Neuronal stem cell (in vitro differentiated cells): ENCODE measurements around the gene GRWD1.
A peak's percentile ranks its signal among the peaks of the same experiment; 100 is the strongest.

Experiments
- DNase-seq: peaks from one replicate; pipeline ENCODE4 v3.0.0-alpha.2; 2013; ENCODE audit warnings: low spot score
- H2AFZ ChIP-seq: one replicate; pipeline ENCODE4 v1.6.1; 2013; ENCODE audit warnings: mild to moderate bottlenecking, low read length, inconsistent platforms
- H2AK5ac ChIP-seq: 2 replicates; pipeline ENCODE4 v1.6.1; 2013; ENCODE audit warnings: low read depth, mild to moderate bottlenecking, inconsistent platforms, low read length, moderate library complexity, mixed read lengths
- H2BK120ac ChIP-seq: 2 replicates; pipeline ENCODE4 v1.6.1; 2013; ENCODE audit warnings: low read depth, mild to moderate bottlenecking, inconsistent platforms, low read length, moderate library complexity, mixed read lengths
- H2BK12ac ChIP-seq: one replicate; pipeline ENCODE4 v1.6.1; 2013; ENCODE audit warnings: low read length, inconsistent platforms
- H2BK15ac ChIP-seq: 2 replicates; pipeline ENCODE4 v1.6.1; 2013; ENCODE audit warnings: mild to moderate bottlenecking, low read length, inconsistent platforms, mixed read lengths
- H2BK5ac ChIP-seq: one replicate; pipeline ENCODE4 v1.6.1; 2013; ENCODE audit warnings: inconsistent platforms, mild to moderate bottlenecking, low read length, moderate library complexity
- H3K14ac ChIP-seq: one replicate; pipeline ENCODE4 v1.6.1; 2013; ENCODE audit warnings: low read length, inconsistent platforms
- H3K18ac ChIP-seq: 2 replicates; pipeline ENCODE4 v1.6.1; 2013; ENCODE audit warnings: low read length, inconsistent platforms
- H3K23ac ChIP-seq: 2 replicates; pipeline ENCODE4 v1.6.1; 2013; ENCODE audit warnings: low read depth, mild to moderate bottlenecking, mixed read lengths, low read length, inconsistent platforms; ENCODE audit not compliant: poor library complexity
- H3K27ac ChIP-seq: replicated peaks from 3 replicates; pipeline ENCODE4 v1.5.1; 2013; ENCODE audit warnings: low read length, inconsistent platforms
- H3K27me3 ChIP-seq, 3 experiments: 2 replicates each; pipeline ENCODE4 v1.6.1; 2013; ENCODE audit warnings: low read length in 3 of 3, mild to moderate bottlenecking in 2 of 3, inconsistent platforms in 1 of 3, low read depth in 1 of 3, mixed read lengths in 1 of 3, moderate library complexity in 1 of 3; ENCODE audit not compliant: control insufficient read depth in 3 of 3, insufficient read depth in 3 of 3
- H3K36me3 ChIP-seq, 2 donors: replicated peaks in 1 of 2; 2 replicates each; pipeline ENCODE4 v1.6.1; 2013; ENCODE audit warnings: low read length in 2 of 2; ENCODE audit not compliant: control insufficient read depth in 2 of 2, insufficient read depth in 2 of 2
- H3K4ac ChIP-seq: 2 replicates; pipeline ENCODE4 v1.6.1; 2013; ENCODE audit warnings: inconsistent platforms, mild to moderate bottlenecking, low read length, moderate library complexity
- H3K4me1 ChIP-seq, 2 donors: 1 replicate in 1 of 2; 2 replicates in 1 of 2; pipeline ENCODE4 v1.6.1; 2013; ENCODE audit warnings: low read length in 2 of 2, low read depth in 1 of 2; ENCODE audit not compliant: control insufficient read depth in 2 of 2, insufficient read depth in 1 of 2
- H3K4me2 ChIP-seq: one replicate; pipeline ENCODE4 v1.6.1; 2013; ENCODE audit warnings: mild to moderate bottlenecking, low read length, inconsistent platforms; ENCODE audit not compliant: insufficient read depth, poor library complexity, severe bottlenecking
- H3K4me3 ChIP-seq, 2 donors: 2 replicates each; pipeline ENCODE4 v1.5.1; 2013; ENCODE audit warnings: low read length in 2 of 2, mild to moderate bottlenecking in 2 of 2, inconsistent platforms in 1 of 2, moderate library complexity in 1 of 2
- H3K79me1 ChIP-seq: one replicate; pipeline ENCODE4 v1.6.1; 2013; ENCODE audit warnings: low read depth, mild to moderate bottlenecking, inconsistent platforms, low read length, moderate library complexity
- H3K9ac ChIP-seq: one replicate; pipeline ENCODE4 v1.6.1; 2013; ENCODE audit warnings: mild to moderate bottlenecking, low read depth, low read length, inconsistent platforms; ENCODE audit not compliant: poor library complexity
- H3K9me3 ChIP-seq, 2 donors: replicated peaks in 1 of 2; 2 replicates each; pipeline versions ENCODE3 to v1.6.1; 2013; ENCODE audit warnings: low read length in 2 of 2, mild to moderate bottlenecking in 2 of 2, inconsistent platforms in 1 of 2, low read depth in 1 of 2, mixed read lengths in 1 of 2, moderate library complexity in 1 of 2; ENCODE audit not compliant: control insufficient read depth in 2 of 2, insufficient read depth in 1 of 2
- H4K8ac ChIP-seq: one replicate; pipeline ENCODE4 v1.6.1; 2013; ENCODE audit warnings: low read depth, mild to moderate bottlenecking, inconsistent platforms, low read length, moderate library complexity
- H4K91ac ChIP-seq: one replicate; pipeline ENCODE4 v1.6.1; 2013; ENCODE audit warnings: low read length, low read depth, mild to moderate bottlenecking, inconsistent platforms; ENCODE audit not compliant: poor library complexity
- WGBS, 2 donors: extraction: QIAGEN DNeasy Blood & Tissue Kit; methylation state at CpG; one replicate each; pipeline ENCODE4 v1.1.7; 2013; ENCODE audit warnings: missing lambda C conversion rate in 2 of 2, mixed read lengths in 1 of 2; ENCODE audit not compliant: insufficient read length in 2 of 2, insufficient replicate concordance in 1 of 2; ENCODE audit errors: extremely low coverage in 2 of 2; 5-methylcytosine and 5-hydroxymethylcytosine counted together

Gene GRWD1

GRCh38 chr19:48496959-48497727, 51.4 kb downstream of the GRWD1 start:
- Histone ChIP-seq H3K18ac (no peak overlapping the region), H2AK5ac (no peak overlapping the region), H3K4me2 (no peak overlapping the region), H3K36me3 (no peaks in the 10 kb centered on the region), H3K79me1 (no peaks in the 10 kb centered on the region), H3K27ac (no peak overlapping the region), H3K4me3 (no peak overlapping the region), H3K4me1 (peaks cover 2 to 19% of the 10 kb centered on the region in 2 donors), H4K91ac (no peak overlapping the region), H3K9ac (no peak overlapping the region), H3K27me3 (peaks cover 0 to 50% (median 11%) of the 10 kb centered on the region in 3 experiments), H3K4ac (no peak overlapping the region), H3K14ac (no peak overlapping the region), H2BK15ac (no peak overlapping the region), H3K9me3 (peaks cover 0 to 1% of the 10 kb centered on the region in 2 donors), H2AFZ (no peak overlapping the region), H2BK12ac (no peak overlapping the region), H2BK120ac (no peak overlapping the region), H2BK5ac (no peak overlapping the region), H3K23ac (peak overlapping the region; percentile 11), H4K8ac (no peak overlapping the region)
- DNase-seq = no peak
- WGBS, 2 donors = no CpG with 5 or more reads among the region's 45 CpGs

GRCh38 chr19:48497728-48498594, 52.2 kb downstream of the GRWD1 start:
- H3K18ac ChIP-seq = peak overlapping the region; percentile 80
- no peaks in the 10 kb centered on the region for H3K79me1 ChIP-seq
- H3K4me1 ChIP-seq = peaks cover 2 to 18% of the 10 kb centered on the region in 2 donors
- peaks cover 0 to 49% (median 11%) of the 10 kb centered on the region in 3 experiments for H3K27me3 ChIP-seq
- peaks cover 0 to 1% of the 10 kb centered on the region in 2 donors for H3K9me3 ChIP-seq
- no peak overlapping the region for H2BK12ac ChIP-seq
- WGBS, 2 donors = no CpG with 5 or more reads among the region's 46 CpGs
- no peak for DNase-seq
- no peak overlapping the region for H3K4me3 ChIP-seq
- H3K4me2 ChIP-seq = peak overlapping the region; percentile 11
- H2AK5ac ChIP-seq = peak overlapping the region; percentile 18
- no peaks in the 10 kb centered on the region for H3K36me3 ChIP-seq
- peak overlapping the region; percentile 24 for H2BK5ac ChIP-seq
- H2BK15ac ChIP-seq = no peak overlapping the region
- no peak overlapping the region for H3K14ac ChIP-seq
- H4K8ac ChIP-seq = no peak overlapping the region
- no peak overlapping the region for H2BK120ac ChIP-seq
- H3K9ac ChIP-seq = no peak overlapping the region
- no peak overlapping the region for H3K4ac ChIP-seq
- no peak overlapping the region for H3K27ac ChIP-seq
- peak overlapping the region; percentile 11 for H3K23ac ChIP-seq
- H2AFZ ChIP-seq = no peak overlapping the region
- no peak overlapping the region for H4K91ac ChIP-seq

GRCh38 chr19:48498595-48499311, 53.0 kb downstream of the GRWD1 start:
- H3K4me2 ChIP-seq = peak overlapping the region; percentile 11
- no CpG with 5 or more reads among the region's 59 CpGs for WGBS, 2 donors
- H3K79me1 ChIP-seq = no peaks in the 10 kb centered on the region
- no peak overlapping the region for H2AK5ac ChIP-seq
- peaks cover 0 to 1% of the 10 kb centered on the region in 2 donors for H3K9me3 ChIP-seq
- no peak overlapping the region for H3K27ac ChIP-seq
- no peak overlapping the region for H3K23ac ChIP-seq
- no peak overlapping the region for H4K91ac ChIP-seq
- H4K8ac ChIP-seq = no peak overlapping the region
- no peak overlapping the region for H2BK120ac ChIP-seq
- no peak overlapping the region for H3K18ac ChIP-seq
- H3K27me3 ChIP-seq = peaks cover 0 to 51% (median 10%) of the 10 kb centered on the region in 3 experiments
- no peak overlapping the region for H3K14ac ChIP-seq
- H2AFZ ChIP-seq = no peak overlapping the region
- peaks cover 2 to 18% of the 10 kb centered on the region in 2 donors for H3K4me1 ChIP-seq
- H2BK15ac ChIP-seq = no peak overlapping the region
- no peak overlapping the region for H3K4ac ChIP-seq
- H2BK12ac ChIP-seq = peak overlapping the region; percentile 41
- H3K36me3 ChIP-seq = no peaks in the 10 kb centered on the region
- H2BK5ac ChIP-seq = no peak overlapping the region
- H3K4me3 ChIP-seq = no peak overlapping the region
- DNase-seq = no peak
- no peak overlapping the region for H3K9ac ChIP-seq
